A673 (cell line): ENCODE results near the gene POU2AF3. TPM values are rescaled to one million over a fixed set of nuclear protein-coding genes. Genes with fewer than 3 reads are reported as not detected.

Source experiments
- BruUV-seq: library from RNA; stranded (reverse); fragments of 400-500 nt; replicated peaks from 2 replicates; lab custom pipeline; 2021; lab: Mats Ljungman, UMichigan
- CTCF ChIA-PET: fragments of 300-600 bp; sonication (Branson Sonifier 250); formaldehyde crosslinking; loops from one replicate; lab custom pipeline; 2022; ENCODE audit warnings: antibody characterized with exemption; lab: Charles Lee
- POLR2A ChIA-PET: fragments of 300-600 bp; sonication (Branson Sonifier 250); formaldehyde crosslinking; loops from one replicate; lab custom pipeline; 2022; ENCODE audit warnings: antibody characterized with exemption; ENCODE audit not compliant: low non-redundant PET; lab: Charles Lee
- DNase-seq: peaks from one replicate; pipeline ENCODE4 v3.0.0-alpha.2; 2015; ENCODE audit warnings: low spot score
- H3K27ac ChIP-seq: fragments of 200-600 bp; sonication (generic); 2 replicates; pipeline ENCODE4 v1.5.1; 2016; ENCODE audit warnings: mixed run types, low read depth, mild to moderate bottlenecking, mixed read lengths, antibody characterized with exemption, low read length; ENCODE audit not compliant: poor library complexity, severe bottlenecking
- H3K27me3 ChIP-seq: fragments of 200-600 bp; sonication (generic); replicated peaks from 2 replicates; pipeline ENCODE4 v1.6.1; 2017; ENCODE audit warnings: mixed run types, low read depth, mild to moderate bottlenecking, mixed read lengths, antibody characterized with exemption, low read length; ENCODE audit not compliant: insufficient read depth, poor library complexity
- H3K36me3 ChIP-seq: fragments of 200-600 bp; sonication (generic); 2 replicates; pipeline ENCODE4 v1.6.1; 2016; ENCODE audit warnings: mixed run types, mild to moderate bottlenecking, mixed read lengths, antibody characterized with exemption, low read length; ENCODE audit not compliant: insufficient read depth, poor library complexity, severe bottlenecking
- H3K4me1 ChIP-seq: fragments of 200-600 bp; sonication (generic); 2 replicates; pipeline ENCODE4 v1.6.1; 2017; ENCODE audit warnings: mixed run types, mild to moderate bottlenecking, mixed read lengths, antibody characterized with exemption, low read length; ENCODE audit not compliant: insufficient read depth, poor library complexity, severe bottlenecking
- H3K4me3 ChIP-seq: fragments of 200-600 bp; sonication (generic); 2 replicates; pipeline ENCODE4 v1.5.1; 2016; ENCODE audit warnings: low read depth, mixed run types, mild to moderate bottlenecking, mixed read lengths, low read length; ENCODE audit not compliant: poor library complexity, severe bottlenecking
- H3K9me3 ChIP-seq: fragments of 200-600 bp; sonication (generic); 2 replicates; pipeline ENCODE4 v1.6.1; 2016; ENCODE audit warnings: mixed run types, low read depth, mild to moderate bottlenecking, mixed read lengths, antibody characterized with exemption, low read length; ENCODE audit not compliant: poor library complexity, severe bottlenecking
- CTCF ChIP-seq: fragments of 300-800, 200-600 bp; sonication (generic); conservative IDR thresholded peaks from 2 replicates; pipeline ENCODE4 v1.5.1; 2017; ENCODE audit warnings: low read depth, mild to moderate bottlenecking, antibody characterized with exemption, low read length, moderate library complexity, mixed read lengths
- EZH2 ChIP-seq: fragments of 200-600 bp; sonication (generic); IDR thresholded peaks from 2 replicates; pipeline ENCODE4 v1.6.1; 2017; ENCODE audit warnings: borderline replicate concordance, low read depth, mild to moderate bottlenecking, mixed read lengths, antibody characterized with exemption, low read length; ENCODE audit not compliant: poor library complexity, severe bottlenecking
- intact Hi-C: fragments of 100-400 bp; cut with micrococcal nuclease; formaldehyde crosslinking; loops from one replicate; pipeline ENCODE4 v1.10.0; 2022; ENCODE audit not compliant: unreplicated experiment
- total RNA-seq: library from RNA; stranded (reverse); gene quantifications from 2 replicates; pipeline ENCODE4 v1.2.3, GENCODE V29; 2021

Gene POU2AF3
- total RNA-seq, 1 experiment from 2014 or later: 0.77 TPM

- H3K4me3 ChIP-seq: no peak overlapping the region
- TF ChIP-seq EZH2: no peak
- no peaks in the 10 kb centered on the region for H3K27me3 ChIP-seq
- no peaks in the 10 kb centered on the region for H3K36me3 ChIP-seq
- BruUV-seq: no TSS peak
- H3K9me3 ChIP-seq: no peaks in the 10 kb centered on the region
- intact Hi-C loops: no loop called here
- H3K4me1 ChIP-seq: peaks cover 35% of the 10 kb centered on the region
- CTCF ChIA-PET: no interaction called here
- POLR2A ChIA-PET: no interaction called here
- no peak for DNase-seq
- no peak overlapping the region for H3K27ac ChIP-seq
These were observed 7.5 kb downstream of the POU2AF3 start for GRCh38 chr11:111305876-111306275.

GRCh38 chr11:111306321-111306720 lies 8.0 kb downstream of the POU2AF3 start:
- CTCF ChIA-PET: no interaction called here

GRCh38 chr11:111307472-111308108 lies 9.2 kb downstream of the POU2AF3 start:
- BruUV-seq: no TSS peak
- Histone ChIP-seq H3K27ac (no peak overlapping the region), H3K4me3 (no peak overlapping the region), H3K36me3 (no peaks in the 10 kb centered on the region), H3K4me1 (peaks cover 26% of the 10 kb centered on the region), H3K27me3 (no peaks in the 10 kb centered on the region), H3K9me3 (no peaks in the 10 kb centered on the region)
- DNase-seq: no peak
- ChIA-PET POLR2A (no interaction called here), CTCF (no interaction called here)
- no peak for TF ChIP-seq CTCF
- no peak for TF ChIP-seq EZH2
- intact Hi-C loops: no loop called here

More at GRCh38 chr11:111306321-111306720, 8.0 kb downstream of the POU2AF3 start:
- Histone ChIP-seq H3K9me3 (no peaks in the 10 kb centered on the region), H3K4me1 (peaks cover 32% of the 10 kb centered on the region), H3K27ac (no peak overlapping the region), H3K36me3 (no peaks in the 10 kb centered on the region), H3K4me3 (no peak overlapping the region), H3K27me3 (no peaks in the 10 kb centered on the region)
- TF ChIP-seq EZH2: no peak
- no peak for TF ChIP-seq CTCF
- intact Hi-C loops: no loop called here
- DNase-seq: no peak
- no TSS peak for BruUV-seq
- POLR2A ChIA-PET: interaction anchor here (0.5 kb wide), 1 partner anchor 15 kb away, joined by 9 read pairs; no protein-coding TSS in a partner anchor

DNA sequence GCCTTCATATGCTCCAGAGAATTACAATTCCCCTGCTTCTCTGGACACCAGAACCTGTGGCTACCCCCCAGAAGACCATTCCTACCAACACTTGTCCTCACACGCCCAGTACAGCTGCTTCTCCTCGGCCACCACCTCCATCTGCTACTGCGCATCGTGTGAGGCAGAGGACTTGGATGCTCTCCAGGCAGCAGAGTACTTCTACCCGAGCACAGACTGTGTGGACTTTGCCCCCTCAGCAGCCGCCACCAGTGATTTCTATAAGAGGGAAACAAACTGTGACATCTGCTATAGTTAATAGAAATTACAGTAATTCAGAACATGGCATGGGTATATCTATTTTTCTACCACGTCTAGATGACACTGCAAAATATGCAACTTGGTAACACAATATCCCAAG lies 9.8 kb downstream of the POU2AF3 start:
- Histone ChIP-seq H3K9me3 (no peaks in the 10 kb centered on the region), H3K4me1 (peaks cover 21% of the 10 kb centered on the region), H3K4me3 (no peak overlapping the region), H3K27me3 (no peaks in the 10 kb centered on the region), H3K27ac (no peak overlapping the region), H3K36me3 (no peaks in the 10 kb centered on the region)
- POLR2A ChIA-PET: no interaction called here
- peak; percentile 24 for DNase-seq
- intact Hi-C loops: no loop called here
- no TSS peak for BruUV-seq
- CTCF ChIA-PET: no interaction called here
- TF ChIP-seq EZH2 (no peak), CTCF (no peak)
